GM23248 (cell line): ENCODE results near the gene ZSCAN2. TPM values are rescaled to one million over a fixed set of nuclear protein-coding genes. Genes with fewer than 3 reads are reported as not detected.

ENCODE experiments used
- DNase-seq: peaks from one replicate; pipeline ENCODE4 v3.0.0-alpha.2; 2015
- H2AFZ ChIP-seq: fragments of 200-600 bp; sonication (generic); 2 replicates; pipeline ENCODE4 v1.6.1; 2016; ENCODE audit warnings: antibody characterized with exemption
- H3F3A ChIP-seq: fragments of 200-600 bp; sonication (generic); 2 replicates; pipeline ENCODE4 v1.6.1; 2016; ENCODE audit warnings: mild to moderate bottlenecking, antibody characterized with exemption, mixed run types; ENCODE audit not compliant: insufficient read depth
- H3K27ac ChIP-seq: fragments of 200-600 bp; sonication (generic); 2 replicates; pipeline ENCODE4 v1.5.1; 2016; ENCODE audit warnings: mild to moderate bottlenecking
- H3K27me3 ChIP-seq: fragments of 200-600 bp; sonication (generic); replicated peaks from 2 replicates; pipeline ENCODE4 v1.6.1; 2016; ENCODE audit warnings: mild to moderate bottlenecking; ENCODE audit not compliant: insufficient read depth
- H3K36me3 ChIP-seq: fragments of 200-600 bp; sonication (generic); 2 replicates; pipeline ENCODE4 v1.6.1; 2016; ENCODE audit warnings: low read depth, mild to moderate bottlenecking
- H3K4me1 ChIP-seq: fragments of 200-600 bp; sonication (generic); 2 replicates; pipeline ENCODE4 v1.6.1; 2016; ENCODE audit warnings: mild to moderate bottlenecking; ENCODE audit not compliant: insufficient read depth
- H3K4me2 ChIP-seq: fragments of 200-600 bp; sonication (generic); one replicate; pipeline ENCODE4 v1.6.1; 2016; ENCODE audit warnings: mild to moderate bottlenecking; ENCODE audit not compliant: unreplicated experiment
- H3K4me3 ChIP-seq: fragments of 200-600 bp; sonication (generic); 2 replicates; pipeline ENCODE4 v1.5.1; 2016; ENCODE audit warnings: mild to moderate bottlenecking
- H3K79me2 ChIP-seq: fragments of 200-600 bp; sonication (generic); 2 replicates; pipeline ENCODE4 v1.6.1; 2016; ENCODE audit warnings: mild to moderate bottlenecking; ENCODE audit not compliant: insufficient read depth
- H3K9ac ChIP-seq: fragments of 200-600 bp; sonication (generic); 2 replicates; pipeline ENCODE4 v1.6.1; 2016; ENCODE audit warnings: mild to moderate bottlenecking
- H3K9me2 ChIP-seq: fragments of 200-600 bp; sonication (generic); 2 replicates; pipeline ENCODE4 v1.6.1; 2016; ENCODE audit warnings: mixed run types, mild to moderate bottlenecking, moderate library complexity; ENCODE audit not compliant: insufficient read depth
- H3K9me3 ChIP-seq: fragments of 200-600 bp; sonication (generic); one replicate; pipeline ENCODE4 v1.6.1; 2017; ENCODE audit warnings: low read depth
- H4K20me1 ChIP-seq: fragments of 200-600 bp; sonication (generic); 2 replicates; pipeline ENCODE4 v1.6.0; 2016; ENCODE audit not compliant: insufficient read depth
- EZH2 ChIP-seq: fragments of 200-600 bp; sonication (generic); IDR thresholded peaks from 2 replicates; pipeline ENCODE4 v1.6.1; 2018; ENCODE audit warnings: antibody characterized with exemption, mild to moderate bottlenecking; ENCODE audit not compliant: insufficient read depth, poor library complexity, severe bottlenecking
- EZH2phosphoT487 ChIP-seq: fragments of 200-600 bp; sonication (generic); IDR thresholded peaks from 2 replicates; pipeline ENCODE4 v1.6.1; 2018; ENCODE audit warnings: antibody characterized with exemption, moderate library complexity, mild to moderate bottlenecking, low read depth; ENCODE audit not compliant: insufficient read depth
- WGBS, 2 experiments: methylation state at CpG; one replicate each; pipeline ENCODE4 v1.1.6; 2015 to 2017; ENCODE audit warnings: low lambda C conversion rate in 2 of 2, low coverage in 1 of 2; ENCODE audit errors: missing lambda C conversion rate in 2 of 2; 5-methylcytosine and 5-hydroxymethylcytosine counted together
- in situ Hi-C: fragments of 300-500 bp; cut with MboI; formaldehyde crosslinking; loops from 2 replicates; pipeline ENCODE4 v1.15.0; 2020
- polyA plus RNA-seq: library from polyadenylated mRNA; unstranded; fragments of >200 nt; fragmentation: Nextera tagmentation; extraction: Ambion mirVana; gene quantifications from 2 replicates; pipeline ENCODE4 v1.2.1, GENCODE V29; 2016
- total RNA-seq: library from RNA; depleted of rRNA; stranded (reverse); fragments of >200 nt; shearing (Covaris generic); gene quantifications from 2 replicates; pipeline ENCODE4 v1.2.3, GENCODE V29; 2014

ZSCAN2 gene
- total and polyA plus RNA-seq, 2 experiments from 2014 or later, result 2.8 to 15.0 TPM

GRCh38 chr15:84605554-84605882 lies 4.7 kb downstream of the ZSCAN2 start:
- Histone ChIP-seq H4K20me1 (no peaks in the 10 kb centered on the region), H3K36me3 (no peaks in the 10 kb centered on the region), H3K9ac (no peak overlapping the region), H3K79me2 (no peaks in the 10 kb centered on the region), H3F3A (no peaks in the 10 kb centered on the region), H2AFZ (no peak overlapping the region), H3K9me3 (no peaks in the 10 kb centered on the region), H3K27ac (no peak overlapping the region), H3K4me1 (0 out of 2 replicates have a peak, but pooled peaks cover 6% of the 10 kb centered on the region), H3K4me3 (no peak overlapping the region), H3K27me3 (no peaks in the 10 kb centered on the region), H3K4me2 (no peak overlapping the region), H3K9me2 (no peaks in the 10 kb centered on the region)
- in situ Hi-C loops, result no loop called here
- DNase-seq, result no peak
- TF ChIP-seq EZH2 (no peak), EZH2phosphoT487 (no peak)
- 83 to 88% methylated on average over 2 of the region's 2 CpGs for WGBS, 2 experiments

GRCh38 chr15:84606653-84607120 lies 5.9 kb downstream of the ZSCAN2 start:
- no peak overlapping the region for H2AFZ ChIP-seq
- H3K4me3 ChIP-seq, result no peak overlapping the region
- no peak overlapping the region for H3K4me2 ChIP-seq
- H3F3A ChIP-seq, result no peaks in the 10 kb centered on the region
- H3K4me1 ChIP-seq, result peaks cover 7% of the 10 kb centered on the region; the same call in 1 of the 2 replicates
- H3K79me2 ChIP-seq, result no peaks in the 10 kb centered on the region
- H3K9ac ChIP-seq, result no peak overlapping the region
- no peaks in the 10 kb centered on the region for H3K27me3 ChIP-seq
- no peaks in the 10 kb centered on the region for H3K9me2 ChIP-seq
- WGBS, 2 experiments, result 96 to 97% methylated on average over 8 of the region's 8 CpGs
- no peaks in the 10 kb centered on the region for H4K20me1 ChIP-seq
- no peaks in the 10 kb centered on the region for H3K9me3 ChIP-seq
- TF ChIP-seq EZH2phosphoT487 (no peak), EZH2 (no peak)
- in situ Hi-C loops, result no loop called here
- H3K27ac ChIP-seq, result no peak overlapping the region
- DNase-seq, result no peak
- H3K36me3 ChIP-seq, result no peaks in the 10 kb centered on the region

GRCh38 chr15:84608707-84609284 lies 8.0 kb downstream of the ZSCAN2 start:
- H3K4me2 ChIP-seq, result no peak overlapping the region
- H3K4me1 ChIP-seq, result peaks cover 7% of the 10 kb centered on the region; the same call in 1 of the 2 replicates
- no peaks in the 10 kb centered on the region for H3K36me3 ChIP-seq
- H3K9ac ChIP-seq, result no peak overlapping the region
- 8 to 21% methylated on average over 1 of the region's 1 CpG for WGBS, 2 experiments
- no peak overlapping the region for H3K27ac ChIP-seq
- H4K20me1 ChIP-seq, result no peaks in the 10 kb centered on the region
- H3K79me2 ChIP-seq, result 0 out of 2 replicates have a peak, but pooled peaks cover 4% of the 10 kb centered on the region
- TF ChIP-seq EZH2phosphoT487 (no peak), EZH2 (no peak)
- H3K27me3 ChIP-seq, result no peaks in the 10 kb centered on the region
- no peaks in the 10 kb centered on the region for H3K9me2 ChIP-seq
- DNase-seq, result no peak
- no peaks in the 10 kb centered on the region for H3K9me3 ChIP-seq
- H2AFZ ChIP-seq, result no peak overlapping the region
- no peak overlapping the region for H3K4me3 ChIP-seq
- in situ Hi-C loops, result no loop called here
- no peaks in the 10 kb centered on the region for H3F3A ChIP-seq

DNA sequence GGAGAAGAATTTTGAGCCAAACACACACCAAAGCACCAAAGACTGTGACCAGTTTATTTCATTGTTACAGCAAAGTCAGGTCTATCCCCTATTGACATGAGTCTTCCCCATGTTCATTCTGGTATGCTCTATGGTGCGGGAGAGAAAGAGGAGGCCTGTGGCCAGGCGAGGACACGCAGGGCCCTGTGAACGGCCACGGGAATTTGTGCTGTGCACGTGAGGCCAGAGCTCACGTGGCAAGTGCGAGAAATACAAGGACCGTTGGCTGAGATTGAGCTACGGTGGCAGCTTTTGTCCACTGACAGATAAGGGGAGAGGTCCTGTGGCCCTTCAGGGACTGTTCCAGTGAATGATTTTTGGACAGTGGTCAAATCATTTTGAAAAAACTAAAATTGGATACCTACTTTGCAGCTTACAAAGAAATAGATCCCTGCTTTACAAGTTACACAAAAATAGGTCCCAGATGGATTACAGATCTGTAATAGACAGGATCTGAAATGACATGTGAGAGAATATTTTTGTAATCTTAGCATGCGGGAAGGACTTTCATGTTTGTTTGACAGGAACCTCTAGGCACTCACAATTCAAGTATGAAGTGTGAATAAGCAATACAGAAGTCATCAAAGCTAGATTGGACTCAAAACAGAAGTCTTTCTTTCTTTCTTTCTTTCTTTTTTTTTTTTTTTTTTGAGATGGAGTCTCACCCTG lies 9.2 kb downstream of the ZSCAN2 start:
- H3K79me2 ChIP-seq, result 0 out of 2 replicates have a peak, but pooled peaks cover 4% of the 10 kb centered on the region

More for the DNA sequence above, 9.2 kb downstream of the ZSCAN2 start:
- no peak overlapping the region for H3K4me2 ChIP-seq
- H3K36me3 ChIP-seq, result no peaks in the 10 kb centered on the region
- DNase-seq, result no peak
- no peaks in the 10 kb centered on the region for H3K9me3 ChIP-seq
- TF ChIP-seq EZH2 (no peak), EZH2phosphoT487 (no peak)
- no peak overlapping the region for H2AFZ ChIP-seq
- H3F3A ChIP-seq, result no peaks in the 10 kb centered on the region
- no peaks in the 10 kb centered on the region for H3K27me3 ChIP-seq
- H3K4me3 ChIP-seq, result no peak overlapping the region
- H3K27ac ChIP-seq, result no peak overlapping the region
- in situ Hi-C loops, result no loop called here
- H4K20me1 ChIP-seq, result no peaks in the 10 kb centered on the region
- WGBS, 2 experiments, result 92 to 95% methylated on average over 11 of the region's 11 CpGs
- H3K4me1 ChIP-seq, result peaks cover 7% of the 10 kb centered on the region; the same call in 1 of the 2 replicates
- no peaks in the 10 kb centered on the region for H3K9me2 ChIP-seq
- no peak overlapping the region for H3K9ac ChIP-seq
